ENCODE measurements around the gene PHF12.

DNA sequence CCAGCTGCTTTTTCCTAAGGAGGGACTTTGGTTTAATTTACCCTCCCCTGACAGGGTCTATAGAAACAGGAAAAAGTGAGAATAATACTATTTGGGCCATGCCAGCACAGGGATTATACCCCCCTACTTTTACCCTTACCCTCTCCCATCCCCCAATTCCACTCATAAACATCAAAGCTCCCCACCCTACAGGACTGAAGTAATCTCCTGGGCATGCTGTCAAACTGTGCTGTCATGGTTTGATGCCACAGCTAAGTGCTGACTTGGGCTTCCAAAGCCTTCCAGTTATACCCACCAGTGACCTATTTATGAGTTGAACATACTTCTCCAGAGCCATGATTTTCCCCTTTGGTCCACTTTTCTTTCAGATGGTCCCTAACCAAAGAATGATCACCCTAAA is 12.8 kb downstream of the PHF12 start:
- TF ChIP-seq, protein P1, sequence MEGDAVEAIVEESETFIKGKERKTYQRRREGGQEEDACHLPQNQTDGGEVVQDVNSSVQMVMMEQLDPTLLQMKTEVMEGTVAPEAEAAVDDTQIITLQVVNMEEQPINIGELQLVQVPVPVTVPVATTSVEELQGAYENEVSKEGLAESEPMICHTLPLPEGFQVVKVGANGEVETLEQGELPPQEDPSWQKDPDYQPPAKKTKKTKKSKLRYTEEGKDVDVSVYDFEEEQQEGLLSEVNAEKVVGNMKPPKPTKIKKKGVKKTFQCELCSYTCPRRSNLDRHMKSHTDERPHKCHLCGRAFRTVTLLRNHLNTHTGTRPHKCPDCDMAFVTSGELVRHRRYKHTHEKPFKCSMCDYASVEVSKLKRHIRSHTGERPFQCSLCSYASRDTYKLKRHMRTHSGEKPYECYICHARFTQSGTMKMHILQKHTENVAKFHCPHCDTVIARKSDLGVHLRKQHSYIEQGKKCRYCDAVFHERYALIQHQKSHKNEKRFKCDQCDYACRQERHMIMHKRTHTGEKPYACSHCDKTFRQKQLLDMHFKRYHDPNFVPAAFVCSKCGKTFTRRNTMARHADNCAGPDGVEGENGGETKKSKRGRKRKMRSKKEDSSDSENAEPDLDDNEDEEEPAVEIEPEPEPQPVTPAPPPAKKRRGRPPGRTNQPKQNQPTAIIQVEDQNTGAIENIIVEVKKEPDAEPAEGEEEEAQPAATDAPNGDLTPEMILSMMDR (IDR thresholded peaks at IDR 0.05): no peak
- TF ChIP-seq POLR2A (IDR thresholded peaks at IDR 0.05; ENCODE audit: low read depth) (no peak), POLR2AphosphoS5 (IDR thresholded peaks at IDR 0.05) (no peak)
